HepG2 (cell line): ENCODE measurements around the gene PAN3. TPM values are rescaled to one million over a fixed set of nuclear protein-coding genes. Genes with fewer than 3 reads are reported as not detected.

Source experiments
- AGO1 ChIP-seq: fragments of 200-400 bp; formaldehyde crosslinking; IDR thresholded peaks from 2 replicates; pipeline ENCODE4 v1.6.1; 2017; ENCODE audit warnings: mild to moderate bottlenecking, low read depth, low read length, moderate library complexity; ENCODE audit not compliant: poor library complexity, severe bottlenecking
- CTCF ChIP-seq: sonication (generic); formaldehyde crosslinking; IDR thresholded peaks from 2 replicates; pipeline ENCODE4 v1.5.0; 2020; ENCODE audit warnings: mild to moderate bottlenecking, missing genetic modification reagents, moderate library complexity
- KDM2A ChIP-seq: sonication (generic); formaldehyde crosslinking; IDR thresholded peaks from 2 replicates; pipeline ENCODE4 v1.4.0; 2020; ENCODE audit warnings: low read depth, missing genetic modification reagents, borderline replicate concordance
- KDM5B ChIP-seq: sonication (generic); formaldehyde crosslinking; IDR thresholded peaks from 2 replicates; pipeline ENCODE4 v1.4.0; 2020; ENCODE audit warnings: missing genetic modification reagents, mild to moderate bottlenecking, borderline replicate concordance
- MED1 ChIP-seq: sonication (generic); formaldehyde crosslinking; IDR thresholded peaks from 2 replicates; pipeline ENCODE4 v1.4.0; 2020; ENCODE audit warnings: missing genetic modification reagents
- MED8 ChIP-seq: sonication (generic); formaldehyde crosslinking; IDR thresholded peaks from 2 replicates; pipeline ENCODE4 v1.8.1; 2023; ENCODE audit warnings: mild to moderate bottlenecking, missing genetic modification reagents; ENCODE audit not compliant: insufficient replicate concordance
- PATZ1 ChIP-seq: sonication (generic); formaldehyde crosslinking; IDR thresholded peaks from 2 replicates; pipeline ENCODE4 v1.4.0; 2020; ENCODE audit warnings: missing genetic modification reagents
- PCBP1 ChIP-seq: fragments of 200-400 bp; formaldehyde crosslinking; IDR thresholded peaks from 2 replicates; pipeline ENCODE4 v1.6.1; 2017; ENCODE audit warnings: mild to moderate bottlenecking, low read depth, low read length, borderline replicate concordance
- RBFOX2 ChIP-seq: fragments of 200-400 bp; formaldehyde crosslinking; IDR thresholded peaks from 2 replicates; pipeline ENCODE4 v1.6.1; 2017; ENCODE audit warnings: low read depth, mild to moderate bottlenecking, low read length
- RCOR2 ChIP-seq: IDR thresholded peaks from 2 replicates; pipeline ENCODE4 v1.6.1; 2016; ENCODE audit warnings: missing biosample characterization, missing genetic modification reagents
- SCMH1 ChIP-seq: sonication (generic); formaldehyde crosslinking; IDR thresholded peaks from 2 replicates; pipeline ENCODE4 v1.9.0; 2021; ENCODE audit warnings: missing genetic modification reagents, mild to moderate bottlenecking, borderline replicate concordance
- SP4 ChIP-seq: sonication (generic); formaldehyde crosslinking; IDR thresholded peaks from 2 replicates; pipeline ENCODE4 v1.8.1; 2023; ENCODE audit warnings: mild to moderate bottlenecking, missing genetic modification reagents
- ZNF18 ChIP-seq: sonication (generic); formaldehyde crosslinking; IDR thresholded peaks from 2 replicates; pipeline ENCODE4 v1.8.0; 2022; ENCODE audit warnings: mild to moderate bottlenecking, missing genetic modification reagents; ENCODE audit not compliant: insufficient replicate concordance
- ZNF7 ChIP-seq: IDR thresholded peaks from 2 replicates; pipeline ENCODE4 v1.6.1; 2016; ENCODE audit warnings: missing biosample characterization, missing genetic modification reagents
- polyA plus RNA-seq, 8 experiments: library from polyadenylated mRNA; depleted of rRNA in 3 of 8; stranded (reverse) in 7 of 8; unstranded in 1 of 8; fragments of >200 nt; fragmentation: Illumina TruSeq in 4 of 8; extraction: Trizol in 4 of 8; gene quantifications; 2 replicates each; pipeline versions ENCODE4 v1.2.1 to v1.2.3, GENCODE V29; 2011 to 2016; ENCODE audit warnings: low read depth in 4 of 8, missing spikeins in 1 of 8, mixed read lengths in 1 of 8; ENCODE audit not compliant: insufficient read depth in 1 of 8
- total RNA-seq, 5 experiments: library from RNA; depleted of rRNA; stranded (reverse); fragments of >200 nt; fragmentation: Illumina TruSeq; extraction: Trizol; gene quantifications; 2 replicates each; pipeline ENCODE4 v1.2.3, GENCODE V29; 2016; ENCODE audit warnings: low read depth in 1 of 5
- TF ChIP-seq, protein P1 (sequence below): sonication (generic); formaldehyde crosslinking; IDR thresholded peaks from 2 replicates; pipeline ENCODE4 v1.5.1; 2020; ENCODE audit warnings: mild to moderate bottlenecking, missing genetic modification reagents, moderate library complexity

PAN3 gene
- total and polyA plus RNA-seq, 2 of the 13 experiments (the other 11 are each of a cell fraction or from before 2014, with no cell fraction given) = 9.7 to 10.6 TPM

- TF ChIP-seq CTCF (CRISPR knock-in tag) = peak; percentile 39; the same call in 1 of the 2 replicates
- peak; percentile 98 for TF ChIP-seq PATZ1 (CRISPR knock-in tag)
- TF ChIP-seq ZNF18 (CRISPR knock-in tag) = peak; percentile 42
- TF ChIP-seq RBFOX2 = peak; percentile 83
- peak; percentile 55; the same call in 1 of the 2 replicates for TF ChIP-seq SP4 (CRISPR knock-in tag)
- TF ChIP-seq SCMH1 (CRISPR knock-in tag) = no peak
- TF ChIP-seq KDM5B (CRISPR knock-in tag) = peak; percentile 58; the same call in 1 of the 2 replicates
- TF ChIP-seq RCOR2 (CRISPR knock-in tag) = no peak
- TF ChIP-seq KDM2A = peak; percentile 84
- 0 out of 2 replicates have a peak, but pooled peaks have one; percentile 51 for TF ChIP-seq PCBP1
- TF ChIP-seq AGO1 = no peak
- TF ChIP-seq MED8 = peak; percentile 27
- TF ChIP-seq ZNF7 = no peak
- 0 out of 2 replicates have a peak, but pooled peaks have one; percentile 23 for TF ChIP-seq MED1 (CRISPR knock-in tag)
- TF ChIP-seq, protein P1, sequence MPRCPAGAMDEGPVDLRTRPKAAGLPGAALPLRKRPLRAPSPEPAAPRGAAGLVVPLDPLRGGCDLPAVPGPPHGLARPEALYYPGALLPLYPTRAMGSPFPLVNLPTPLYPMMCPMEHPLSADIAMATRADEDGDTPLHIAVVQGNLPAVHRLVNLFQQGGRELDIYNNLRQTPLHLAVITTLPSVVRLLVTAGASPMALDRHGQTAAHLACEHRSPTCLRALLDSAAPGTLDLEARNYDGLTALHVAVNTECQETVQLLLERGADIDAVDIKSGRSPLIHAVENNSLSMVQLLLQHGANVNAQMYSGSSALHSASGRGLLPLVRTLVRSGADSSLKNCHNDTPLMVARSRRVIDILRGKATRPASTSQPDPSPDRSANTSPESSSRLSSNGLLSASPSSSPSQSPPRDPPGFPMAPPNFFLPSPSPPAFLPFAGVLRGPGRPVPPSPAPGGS (CRISPR knock-in tag) = 0 out of 2 replicates have a peak, but pooled peaks have one; percentile 48
These were observed at the start of gene PAN3 (continued) for GRCh38 chr13:28138012-28138755.
